LoVo (cell line): Measurements from ENCODE around the gene PCNX2.
"Not testable (repeated sequence)": the region's sequence is repeated elsewhere in the genome, so short reads cannot be mapped to it uniquely, and the experiment has no call there.

ENCODE experiments used
- DNase-seq: peaks from one replicate; pipeline ENCODE4 v3.0.0-alpha.2; 2016; ENCODE audit warnings: low spot score

PCNX2 gene

DNA sequence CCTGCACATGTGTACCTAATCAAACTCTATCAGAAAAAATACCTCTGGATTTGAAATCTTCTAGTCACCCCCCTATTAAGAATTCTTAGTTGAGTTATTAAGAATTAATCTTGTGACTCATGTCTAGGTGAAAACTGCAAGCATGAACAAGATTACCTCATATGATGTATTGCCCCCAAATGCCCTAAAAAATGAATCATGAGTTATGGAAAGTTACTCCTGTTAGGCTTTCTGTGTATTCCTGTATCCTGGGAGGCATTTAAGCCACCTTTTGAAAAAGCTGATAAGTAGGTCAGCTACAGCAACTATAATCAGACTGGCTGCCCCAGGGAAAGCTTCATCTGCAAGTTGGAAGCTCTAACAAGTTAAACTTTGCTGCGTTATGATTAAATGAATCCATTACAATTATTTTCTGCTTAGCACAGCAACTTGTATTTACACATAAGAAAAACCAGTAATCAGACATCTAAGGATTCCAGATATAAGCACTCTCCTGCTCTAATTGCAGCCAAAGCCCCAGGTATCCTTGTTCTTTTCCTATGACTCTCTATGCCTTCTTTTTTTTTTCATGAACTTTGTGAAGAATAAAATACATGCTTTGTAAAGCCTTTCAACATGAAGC is 197.5 kb downstream of the PCNX2 start:
- DNase-seq: no peak

DNA sequence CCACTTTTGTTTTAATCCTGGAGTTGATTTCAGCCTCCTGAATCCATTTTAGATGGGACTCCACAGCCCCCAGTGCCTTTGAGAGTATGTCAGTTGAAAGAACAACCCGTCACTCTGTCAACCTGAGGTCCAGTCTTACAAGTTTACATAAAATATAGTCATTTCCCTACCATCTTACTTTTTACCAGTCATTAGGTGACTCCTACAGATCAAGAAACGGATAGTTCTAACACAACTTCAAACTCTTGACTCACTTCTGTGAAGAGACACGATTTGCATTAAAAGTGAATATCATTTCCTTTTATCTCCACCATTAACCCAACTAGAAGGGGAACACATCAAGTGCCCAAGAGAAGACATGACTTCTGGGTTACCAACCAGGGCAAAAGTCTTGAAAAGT is 198.0 kb downstream of the PCNX2 start:
- DNase-seq: no peak

DNA sequence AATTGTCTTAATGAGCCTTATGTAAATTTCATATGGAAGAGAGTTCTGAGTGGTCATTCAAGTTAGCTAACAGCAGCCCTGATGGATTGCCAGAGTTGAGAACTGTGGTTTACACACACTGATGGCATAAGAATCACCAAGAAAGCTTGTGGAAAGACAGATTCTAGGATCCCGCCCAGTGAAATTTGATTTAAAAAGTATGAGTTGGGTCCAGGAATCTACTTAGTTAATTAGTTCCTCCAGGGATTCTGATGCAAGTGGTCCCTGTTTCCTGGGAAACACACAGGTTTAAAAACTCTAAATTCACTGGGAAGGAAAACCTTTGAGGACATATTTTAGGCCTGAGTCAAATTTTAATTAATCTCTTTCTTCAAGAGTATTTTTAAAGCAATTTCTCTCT is 200.8 kb downstream of the PCNX2 start:
- DNase-seq: no peak

DNA sequence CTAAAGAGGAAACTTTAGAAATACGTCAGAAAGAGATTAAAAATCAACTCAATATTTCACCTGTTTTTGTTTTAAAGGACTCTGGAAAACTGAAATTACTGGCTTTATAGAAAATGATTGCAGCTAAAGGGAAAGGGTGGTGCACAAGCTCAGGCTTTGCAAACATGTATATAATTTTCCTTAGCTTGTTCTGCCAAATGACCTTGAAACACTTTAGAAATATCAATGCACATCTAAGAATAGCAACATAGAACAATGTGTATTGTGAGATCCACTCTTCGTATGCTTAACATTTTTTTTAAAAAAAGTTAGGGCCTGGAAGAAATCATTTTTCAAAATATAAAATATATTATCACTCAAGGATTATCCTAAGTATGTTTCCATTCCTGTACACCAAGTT is 201.3 kb downstream of the PCNX2 start:
- no peak for DNase-seq

DNA sequence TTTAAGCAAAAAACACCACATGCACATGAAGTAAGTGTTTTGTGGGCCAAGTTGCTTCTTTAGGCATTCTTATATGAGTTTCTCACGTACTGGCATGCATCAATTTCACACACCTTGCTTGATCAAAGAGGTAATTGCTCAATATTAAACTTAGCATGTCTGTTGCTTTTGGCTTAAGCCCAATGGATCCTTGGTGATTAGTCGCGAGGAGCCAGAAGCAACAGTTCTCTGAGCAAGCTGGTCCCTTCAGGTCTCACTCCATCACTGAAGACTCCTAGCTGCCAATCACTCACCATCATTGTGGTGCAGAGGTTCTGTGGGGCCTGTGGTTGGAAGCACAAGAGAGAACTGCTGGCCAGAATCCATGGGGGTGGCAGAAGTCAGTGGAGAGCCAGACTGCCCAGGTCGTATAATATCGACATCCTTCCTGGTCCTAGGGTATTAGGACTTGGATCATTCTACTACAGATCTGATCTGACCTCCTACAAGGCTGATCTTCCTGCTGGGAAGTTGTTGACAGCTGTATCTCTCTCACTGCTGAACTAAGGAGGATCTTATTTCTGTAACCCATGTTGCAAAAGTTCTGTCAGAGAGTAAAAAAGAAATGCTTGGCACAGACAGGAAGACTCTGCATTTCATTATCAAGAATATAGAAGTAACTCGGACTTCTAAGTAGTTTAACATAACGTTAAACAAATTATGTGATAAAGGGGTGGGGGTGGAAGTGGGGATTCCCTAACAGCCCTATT is 204.6 kb downstream of the PCNX2 start:
- no peak for DNase-seq

DNA sequence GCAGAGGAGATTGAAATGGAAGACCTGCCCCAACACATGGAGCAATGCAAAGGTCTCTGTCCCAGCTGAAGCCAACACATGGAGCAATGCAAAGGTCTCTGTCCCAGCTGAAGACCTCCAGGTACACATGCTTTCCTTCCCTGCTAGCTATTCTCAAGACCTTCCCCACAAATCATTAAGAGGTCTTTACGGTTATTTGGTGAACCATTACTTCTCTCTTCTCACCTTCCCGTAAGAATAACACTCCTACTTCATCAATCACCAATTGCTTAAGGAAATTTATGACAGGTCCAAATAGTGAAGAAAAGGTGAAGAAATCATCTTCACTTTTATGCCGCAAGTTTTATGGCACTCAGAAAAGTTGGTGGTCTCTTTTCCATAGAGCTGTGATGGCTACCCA is 206.3 kb downstream of the PCNX2 start:
- no peak for DNase-seq

DNA sequence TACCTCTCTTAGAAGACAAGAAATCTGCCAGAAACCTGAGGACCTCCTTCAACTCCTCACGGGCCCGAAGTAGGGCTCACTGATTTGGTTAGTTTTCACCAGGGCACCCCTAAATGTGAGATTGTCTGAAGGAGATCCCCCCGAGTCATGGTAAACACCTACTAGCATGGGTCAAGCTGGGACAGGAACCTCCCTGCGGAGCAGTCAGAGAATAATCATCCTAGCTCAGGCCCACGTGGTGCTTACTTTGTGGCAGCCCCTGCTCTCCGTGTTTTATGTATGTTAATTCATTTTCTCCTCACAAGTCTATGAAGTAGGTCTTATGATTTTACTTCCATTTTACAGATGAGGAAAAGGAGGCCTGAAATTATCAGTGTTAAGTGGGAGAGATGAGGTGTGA is 206.9 kb downstream of the PCNX2 start:
- DNase-seq: no peak

DNA sequence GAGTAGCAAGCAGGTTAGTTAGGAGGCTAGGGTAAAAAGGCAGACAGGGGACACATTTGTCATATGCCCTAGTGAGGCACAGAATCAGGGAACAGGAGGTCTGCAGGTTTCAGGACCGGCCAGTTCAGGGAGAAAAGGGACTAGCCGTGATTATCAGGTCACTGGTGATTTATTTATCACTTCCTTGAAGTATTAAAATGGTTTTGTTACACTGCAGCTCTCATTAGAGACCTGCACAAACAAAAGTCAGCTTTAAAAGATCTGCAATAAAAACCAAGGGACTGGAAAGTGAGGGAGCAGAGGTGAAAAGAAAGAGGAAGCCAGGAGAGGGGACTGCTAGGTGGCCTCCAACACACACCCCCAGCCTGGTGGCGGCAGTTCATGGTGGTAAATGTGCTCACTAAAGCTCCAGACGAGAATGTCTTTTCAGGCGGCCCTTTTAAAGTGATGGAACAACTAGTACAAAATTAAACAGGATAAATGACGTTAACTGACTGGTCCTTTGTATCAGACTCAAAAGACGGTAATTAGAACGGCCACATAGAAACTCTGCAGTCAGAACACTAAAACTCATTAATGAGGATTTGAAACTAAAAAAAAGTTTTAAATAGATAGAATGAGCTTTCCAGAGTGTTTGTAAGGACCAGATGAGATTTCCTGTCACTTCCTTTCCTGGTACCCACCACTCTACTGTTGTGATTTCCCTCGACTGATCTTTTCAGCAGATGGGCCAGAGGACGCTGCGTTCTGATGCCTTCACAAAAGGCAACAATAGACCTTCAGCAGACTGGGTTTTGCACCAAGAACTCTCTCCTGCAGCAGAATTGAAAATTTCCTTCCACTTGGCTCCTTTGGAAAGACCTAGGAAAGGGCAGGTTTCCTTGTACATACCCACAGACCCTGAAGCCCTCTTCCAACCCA is 208.3 kb downstream of the PCNX2 start:
- no peak for DNase-seq

DNA sequence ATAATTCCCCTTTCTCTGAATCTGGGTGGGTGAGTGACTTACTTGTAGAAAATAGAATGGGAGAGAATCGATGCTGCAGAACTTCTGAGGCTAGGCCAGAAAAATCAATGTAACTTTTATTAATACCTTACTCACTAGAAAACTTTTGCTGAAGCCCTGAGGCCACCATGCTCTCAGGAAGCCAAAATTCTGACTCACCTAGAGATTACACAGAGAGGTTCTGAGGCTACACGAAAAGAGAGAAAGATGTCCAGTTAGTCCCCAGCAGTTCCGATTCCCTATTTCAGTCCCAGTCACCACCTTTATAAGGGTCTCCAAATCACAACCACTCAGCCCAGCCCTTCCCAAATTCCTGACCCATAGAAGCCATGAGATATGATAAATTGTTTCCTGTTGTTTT is 210.0 kb downstream of the PCNX2 start:
- DNase-seq: no peak

DNA sequence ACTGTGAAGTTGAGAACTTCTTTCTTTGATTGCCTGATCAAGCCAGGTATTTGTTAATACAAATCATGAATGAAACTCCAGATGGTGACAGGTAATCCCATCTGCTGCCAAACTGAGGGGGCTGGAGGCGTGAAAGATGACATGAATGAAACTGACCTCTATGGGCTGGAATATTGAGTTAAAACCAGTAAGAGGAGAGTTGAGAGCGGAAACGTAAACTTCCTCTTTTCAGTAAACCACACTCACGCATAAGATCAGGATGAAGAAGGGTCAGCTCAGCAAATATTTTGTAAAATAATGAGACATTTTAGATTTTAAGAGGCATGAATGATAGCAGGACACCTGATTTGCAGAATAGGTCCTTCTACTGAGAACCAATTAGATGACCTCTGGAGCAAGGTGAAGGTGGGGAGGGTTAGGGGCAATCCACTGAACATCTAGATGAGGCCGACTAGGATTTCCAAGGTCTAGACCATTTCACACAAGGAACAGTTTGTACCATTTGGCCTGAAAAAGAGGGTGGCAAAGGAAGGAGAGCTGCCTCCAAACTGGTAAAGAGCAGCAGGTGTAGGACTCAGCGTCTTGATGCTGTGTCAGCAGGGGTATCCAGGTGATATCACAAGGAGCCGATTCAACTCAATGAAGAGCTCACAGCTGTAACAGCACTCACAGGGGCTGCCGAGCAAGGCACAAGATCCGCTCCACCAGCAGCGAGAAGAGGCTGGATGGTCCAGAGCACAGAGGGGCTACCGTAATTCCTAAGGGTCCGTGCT is 212.6 kb downstream of the PCNX2 start:
- no peak for DNase-seq

DNA sequence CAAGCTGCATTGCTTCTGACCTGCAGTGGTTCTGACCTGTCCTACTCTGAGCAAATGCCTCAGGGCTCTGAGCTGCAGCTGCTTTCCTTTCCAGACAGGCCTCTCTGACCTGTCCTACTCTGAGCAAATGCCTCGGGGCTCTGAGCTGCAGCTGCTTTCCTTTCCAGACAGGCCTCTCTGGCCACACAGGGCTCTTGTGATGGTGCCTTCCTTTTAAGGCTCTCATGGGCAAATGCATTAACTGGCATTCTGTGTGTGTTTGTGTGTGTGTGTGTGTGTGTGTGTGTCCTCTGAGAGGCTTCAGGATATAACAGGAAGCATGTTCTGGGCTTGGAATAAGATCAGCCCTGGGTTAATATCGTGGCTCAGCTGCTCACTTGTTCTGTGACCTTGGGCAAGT is 213.8 kb downstream of the PCNX2 start:
- no peak for DNase-seq

DNA sequence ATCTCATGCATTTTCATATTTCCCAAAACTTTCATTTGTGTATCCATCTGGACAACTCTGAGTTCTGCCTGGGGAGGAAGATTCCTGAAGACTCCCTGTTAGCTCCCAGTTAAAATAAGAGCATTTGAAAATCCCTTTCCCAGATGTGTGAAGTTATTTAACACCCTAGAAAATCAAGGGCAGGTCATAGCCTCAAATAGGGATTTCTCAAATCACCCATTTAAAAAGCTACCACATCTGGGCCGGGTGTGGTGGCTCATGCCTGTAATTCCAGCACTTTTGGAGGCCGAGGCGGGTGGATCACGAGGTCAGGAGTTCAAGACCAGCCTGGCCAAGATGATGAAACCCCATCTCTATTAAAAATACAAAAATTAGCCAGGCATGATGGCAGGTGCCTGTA is 214.7 kb downstream of the PCNX2 start:
- DNase-seq: not testable (repeated sequence)

DNA sequence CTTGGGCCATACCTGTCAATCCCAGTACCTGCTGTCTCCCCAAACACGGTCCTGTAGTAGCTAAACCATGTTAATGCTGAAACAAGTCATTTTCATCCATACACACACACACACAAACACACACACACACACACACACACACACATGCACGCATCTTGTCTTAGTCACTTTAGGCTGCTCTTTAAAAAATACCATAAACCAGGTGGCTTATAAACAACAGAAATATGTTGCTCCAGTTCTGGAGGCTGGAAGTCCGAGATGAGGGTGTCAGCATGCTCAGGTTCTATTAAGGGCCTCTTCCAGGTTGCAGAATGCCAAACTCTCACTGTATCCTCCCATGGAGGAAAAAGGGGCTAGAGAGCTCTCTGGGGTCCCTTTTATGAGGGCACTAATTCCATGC is 215.2 kb downstream of the PCNX2 start:
- no peak for DNase-seq

DNA sequence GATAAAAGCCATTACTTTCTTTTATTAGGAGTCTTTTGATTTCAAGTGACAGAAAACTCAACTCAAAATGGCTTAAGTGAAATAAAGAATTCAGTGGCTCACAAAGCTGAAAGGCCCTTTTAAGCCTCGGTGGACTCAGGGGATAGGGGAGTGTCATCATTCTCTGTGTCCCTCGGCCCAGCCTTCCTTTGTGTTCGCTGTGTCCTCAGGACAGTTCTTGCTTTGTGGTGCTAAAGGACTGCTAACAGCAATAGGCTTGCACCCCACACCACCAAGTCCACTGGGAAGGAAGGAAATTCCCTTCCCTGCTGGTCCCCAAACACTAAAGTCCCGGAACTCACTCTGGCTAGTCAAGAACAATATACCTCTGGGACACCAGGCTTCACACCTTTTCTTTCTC is 216.0 kb downstream of the PCNX2 start:
- DNase-seq: no peak

DNA sequence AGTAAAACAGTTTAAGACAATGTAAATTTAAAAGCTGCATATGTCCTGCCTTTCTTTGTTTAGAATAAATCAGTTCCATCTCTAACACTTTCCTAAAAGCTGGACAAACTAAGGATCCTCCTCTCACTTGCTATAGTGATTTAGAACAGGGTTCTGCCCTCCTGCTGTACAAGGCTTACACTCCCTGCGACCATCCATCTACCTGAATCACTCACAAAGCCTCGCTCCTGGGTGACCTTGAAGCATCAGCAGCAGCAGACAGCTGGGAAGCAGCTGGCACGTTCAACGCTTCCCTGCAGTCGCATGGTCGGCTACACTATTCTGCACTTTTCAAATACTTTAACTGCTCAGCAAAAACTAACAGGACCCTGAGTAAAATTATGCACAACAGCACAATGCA is 217.1 kb downstream of the PCNX2 start:
- DNase-seq: no peak

DNA sequence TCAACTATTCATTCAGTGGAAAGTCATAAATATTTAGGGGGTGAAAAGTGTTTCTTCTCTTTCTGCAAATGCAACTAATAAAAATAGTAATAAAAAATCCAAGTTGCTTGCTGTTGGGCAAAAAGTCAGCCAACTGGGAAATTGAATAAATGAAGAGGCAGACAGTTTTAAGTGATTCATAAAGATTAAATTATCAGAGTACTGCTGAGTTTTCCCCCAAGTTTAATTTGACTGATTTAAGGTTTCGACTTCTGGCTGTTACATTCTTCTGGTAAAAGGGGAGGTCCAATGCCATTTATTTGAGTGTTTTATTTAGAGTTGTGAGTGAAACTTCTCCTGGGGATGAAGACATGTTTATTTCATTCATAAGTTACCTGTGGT is 219.6 kb downstream of the PCNX2 start:
- no peak for DNase-seq

DNA sequence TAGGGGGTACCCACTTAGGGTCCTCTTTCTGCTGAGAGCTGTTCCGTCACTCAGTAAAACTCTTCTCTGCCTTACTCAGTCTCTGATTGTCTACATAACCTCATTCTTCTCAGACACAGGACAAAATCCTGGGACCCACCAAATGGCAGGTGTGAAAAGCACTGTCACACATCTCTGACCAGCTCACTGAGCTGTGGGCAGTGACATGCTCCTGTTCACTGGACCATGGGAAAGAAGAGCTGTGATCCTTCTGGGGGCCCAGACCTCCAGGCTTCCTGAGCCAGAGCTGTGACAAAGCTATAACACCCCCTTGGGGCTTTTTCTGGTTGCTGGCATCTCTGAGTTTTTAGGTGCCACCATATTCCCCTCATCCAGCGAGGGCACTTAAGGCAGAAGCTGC is 229.4 kb downstream of the PCNX2 start:
- no peak for DNase-seq

DNA sequence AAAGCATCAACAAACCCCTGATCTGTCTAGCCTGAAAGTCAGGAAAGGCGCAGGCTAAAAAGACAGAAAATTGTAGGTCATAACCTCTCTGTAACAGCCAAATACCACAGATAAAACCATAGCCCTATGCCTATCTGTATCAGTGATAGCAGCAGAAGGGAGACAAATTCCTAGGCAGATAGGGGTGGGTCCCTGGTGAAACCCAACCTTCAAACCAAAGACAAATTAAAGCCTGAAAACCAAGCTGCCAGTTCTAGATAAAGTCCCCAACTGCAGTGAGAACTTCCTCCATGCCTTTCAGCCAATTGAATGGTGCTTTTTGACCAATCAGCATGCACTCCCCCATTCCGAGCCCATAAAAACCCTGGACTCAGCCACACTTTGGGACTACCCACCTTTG is 229.8 kb downstream of the PCNX2 start:
- DNase-seq: no peak

DNA sequence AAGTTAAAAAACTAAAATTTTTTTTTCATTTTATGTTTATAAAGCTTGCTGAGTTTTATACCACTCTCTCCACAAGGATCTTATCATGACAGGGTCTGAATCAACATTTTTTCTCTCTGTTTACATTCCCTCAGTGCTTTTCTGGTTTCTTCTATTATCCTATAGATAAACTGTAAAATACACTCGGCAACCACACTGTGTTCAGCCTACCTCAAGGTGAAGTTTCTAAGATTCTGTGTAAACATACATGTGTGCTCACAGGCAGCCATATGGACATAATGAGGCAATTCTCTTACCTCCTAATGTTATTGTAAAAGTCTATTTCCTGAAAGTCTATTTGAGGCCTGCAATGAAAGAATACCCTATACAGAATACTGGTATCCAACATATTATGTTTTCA is 230.5 kb downstream of the PCNX2 start:
- no peak for DNase-seq

DNA sequence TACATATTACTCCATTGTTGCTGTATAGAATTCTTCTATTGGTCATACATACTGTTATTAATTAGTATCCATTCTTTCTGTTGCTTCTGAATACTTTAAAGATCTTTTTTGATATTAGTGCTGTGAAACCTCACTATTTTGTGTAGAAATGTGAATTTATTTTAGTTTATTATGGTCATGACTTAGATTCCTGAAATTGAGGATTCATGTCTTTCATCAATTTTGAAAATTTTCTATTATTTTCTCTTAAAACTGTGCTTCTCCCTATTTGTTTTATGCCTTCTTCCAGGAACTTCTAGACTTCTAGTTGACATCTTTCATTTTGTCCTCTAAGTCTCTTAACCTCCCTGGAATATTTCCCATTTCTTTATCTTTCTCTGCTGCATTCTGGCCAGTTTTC is 232.1 kb downstream of the PCNX2 start:
- no peak for DNase-seq

DNA sequence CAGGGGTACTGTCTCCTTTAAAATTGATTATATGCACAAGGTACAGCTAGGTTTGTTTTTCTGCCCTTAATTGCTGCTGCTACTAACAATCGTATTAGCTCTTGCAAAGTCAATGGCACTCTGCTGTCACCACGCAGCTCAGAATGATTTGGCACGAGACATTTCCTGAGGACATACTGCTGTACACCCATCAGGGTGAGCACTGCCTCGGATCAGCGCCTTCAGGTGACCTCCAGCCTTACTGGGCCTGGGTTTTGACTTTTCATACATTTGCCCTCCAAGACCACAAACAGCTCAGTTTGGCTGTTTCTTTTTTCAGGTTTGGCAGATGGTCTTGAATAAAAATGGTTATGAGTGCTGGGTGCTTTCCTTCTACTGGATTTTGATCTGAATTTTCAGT is 234.3 kb downstream of the PCNX2 start:
- no peak for DNase-seq

DNA sequence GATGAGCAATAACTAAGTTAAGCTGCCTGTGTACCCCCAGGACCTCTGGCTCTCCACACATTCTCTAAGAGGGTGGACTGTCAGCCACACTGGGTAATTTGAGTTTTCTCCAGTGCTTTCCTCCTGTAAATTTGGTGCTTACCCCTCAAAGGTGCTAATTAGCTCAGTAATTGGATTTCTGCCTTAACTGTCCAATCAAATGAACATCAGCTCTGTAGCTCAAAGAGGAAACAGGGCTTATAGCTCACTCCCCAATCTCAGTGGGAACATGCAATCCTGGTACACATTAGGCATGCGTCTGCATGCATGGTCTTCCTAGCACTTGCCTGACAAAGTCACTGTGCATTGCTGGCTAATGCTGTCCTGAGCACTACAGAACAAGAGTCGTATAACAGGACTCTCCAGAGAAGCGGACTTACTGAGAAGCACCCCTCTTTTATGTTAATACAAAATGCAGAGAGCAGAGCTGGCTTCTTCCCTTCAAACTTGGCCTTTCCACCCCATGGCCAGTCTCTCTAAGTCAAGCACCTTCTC is 235.0 kb downstream of the PCNX2 start:
- no peak for DNase-seq
